ENCODE data around the gene BMPER.

DNA sequence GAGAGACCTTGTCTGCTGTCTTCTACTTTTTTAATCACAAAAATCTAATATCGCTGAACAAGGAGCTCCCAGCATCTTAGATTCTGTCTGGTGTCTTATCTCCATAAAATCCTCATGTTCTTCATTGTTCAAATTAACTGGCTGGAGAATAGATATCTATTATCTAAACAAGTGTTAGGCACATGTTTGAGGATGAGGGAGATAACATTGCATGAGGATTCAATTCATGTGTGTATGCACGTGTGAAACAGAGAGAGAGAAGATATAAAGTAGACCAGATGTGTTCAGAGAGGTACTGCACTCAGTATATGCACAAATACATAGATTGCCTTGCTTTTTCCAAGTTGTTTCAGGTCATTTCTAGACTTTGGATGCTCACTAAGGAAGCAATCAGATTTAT is 5.4 kb downstream of the BMPER start:
- no peak for TF ChIP-seq CTCF (IDR thresholded peaks at IDR 0.05; ENCODE audit: poor library complexity, severe bottlenecking)
- TF ChIP-seq EZH2 (IDR thresholded peaks at IDR 0.05; ENCODE audit: borderline replicate concordance, insufficient read depth, low read length, poor library complexity, severe bottlenecking): no peak

All from neural cell (in vitro differentiated cells).